SK-N-SH (cell line): Measurements from ENCODE around the gene ZNF689. TPM values are rescaled to one million over a fixed set of nuclear protein-coding genes. Genes with fewer than 3 reads are reported as not detected.

Source experiments
- CTCF ChIA-PET: fragments of 300-600, 350-600 bp; formaldehyde crosslinking; extraction: SDS; loops from one replicate; lab custom pipeline; 2021; lab: Yijun Ruan, JAX
- POLR2A ChIA-PET: fragments of 350-600 bp; sonication (Branson Sonifier 250); formaldehyde crosslinking; extraction: SDS; loops from one replicate; lab custom pipeline; 2020; ENCODE audit warnings: antibody characterized with exemption, inconsistent platforms; lab: Yijun Ruan, JAX
- DNase-seq: peaks from one replicate; pipeline ENCODE4 v3.0.0; 2012
- H2AFZ ChIP-seq: fragments of 200-600 bp; sonication (generic); 2 replicates; pipeline ENCODE4 v1.8.1; 2016; ENCODE audit warnings: antibody characterized with exemption, mild to moderate bottlenecking, low read depth
- H3F3A ChIP-seq: fragments of 200-600 bp; sonication (generic); replicated peaks from 2 replicates; pipeline ENCODE3; 2016; ENCODE audit warnings: antibody characterized with exemption, mild to moderate bottlenecking; ENCODE audit not compliant: insufficient read depth
- H3K27ac ChIP-seq, 2 experiments: fragments of 200-500 bp in 1 of 2; fragments of 200-600 bp in 1 of 2; sonication (Bioruptor generic) in 1 of 2; sonication (generic), shearing (Covaris generic) in 1 of 2; 2 replicates each; pipeline versions ENCODE4 v1.5.1 to v1.6.1; 2014 to 2016; ENCODE audit warnings: low read depth in 2 of 2, inconsistent platforms in 1 of 2, low read length in 1 of 2, mild to moderate bottlenecking in 1 of 2, mixed read lengths in 1 of 2
- H3K27me3 ChIP-seq: fragments of 200-600 bp; sonication (generic), shearing (Covaris generic); 2 replicates; pipeline ENCODE4 v1.6.1; 2016; ENCODE audit warnings: mixed run types; ENCODE audit not compliant: insufficient read depth
- H3K36me3 ChIP-seq, 2 experiments: fragments of 200-500 bp in 1 of 2; fragments of 200-600 bp in 1 of 2; sonication (Bioruptor generic) in 1 of 2; sonication (generic) in 1 of 2; replicated peaks in 1 of 2; 2 replicates each; pipeline versions ENCODE3 to v1.5.1; 2014 to 2016; ENCODE audit warnings: low read length in 1 of 2, mild to moderate bottlenecking in 1 of 2; ENCODE audit not compliant: insufficient read depth in 2 of 2, control insufficient read depth in 1 of 2
- H3K4me1 ChIP-seq, 2 experiments: fragments of 200-500 bp in 1 of 2; fragments of 200-600 bp in 1 of 2; sonication (Bioruptor generic) in 1 of 2; sonication (generic), shearing (Covaris generic) in 1 of 2; 2 replicates each; pipeline versions ENCODE4 v1.5.1 to v1.6.1; 2014 to 2016; ENCODE audit warnings: low read depth in 1 of 2, low read length in 1 of 2, mixed run types in 1 of 2; ENCODE audit not compliant: insufficient read depth in 2 of 2, control insufficient read depth in 1 of 2
- H3K4me2 ChIP-seq: fragments of 200-600 bp; sonication (generic), shearing (Covaris generic); 2 replicates; pipeline ENCODE4 v1.6.1; 2017; ENCODE audit warnings: mixed run types
- H3K4me3 ChIP-seq, 2 experiments: fragments of 200-500 bp in 1 of 2; fragments of 200-600 bp in 1 of 2; sonication (Bioruptor generic) in 1 of 2; sonication (generic), shearing (Covaris generic) in 1 of 2; 2 replicates each; pipeline versions ENCODE4 v1.5.1 to v1.8.1; 2014 to 2016; ENCODE audit warnings: low read depth in 2 of 2, inconsistent platforms in 1 of 2, low read length in 1 of 2, mild to moderate bottlenecking in 1 of 2, mixed read lengths in 1 of 2, moderate library complexity in 1 of 2
- H3K79me2 ChIP-seq: fragments of 200-600 bp; sonication (generic); 2 replicates; pipeline ENCODE4 v1.8.1; 2017; ENCODE audit warnings: mild to moderate bottlenecking; ENCODE audit not compliant: insufficient read depth
- H3K9ac ChIP-seq: fragments of 200-600 bp; sonication (generic); 2 replicates; pipeline ENCODE4 v1.6.1; 2017; ENCODE audit warnings: mixed run types
- H3K9me2 ChIP-seq: fragments of 200-600 bp; sonication (generic); 2 replicates; pipeline ENCODE4 v1.6.1; 2017; ENCODE audit warnings: mixed run types
- H3K9me3 ChIP-seq: fragments of 200-600 bp; sonication (generic); 2 replicates; pipeline ENCODE4 v1.6.1; 2017; ENCODE audit warnings: mixed run types, mild to moderate bottlenecking, moderate library complexity
- H4K20me1 ChIP-seq: fragments of 200-600 bp; sonication (generic); 2 replicates; pipeline ENCODE4 v1.6.1; 2017; ENCODE audit warnings: mild to moderate bottlenecking, mixed run types; ENCODE audit not compliant: insufficient read depth
- FOSL2 ChIP-seq: IDR thresholded peaks from 2 replicates; pipeline ENCODE4 v1.4.0; 2012; ENCODE audit warnings: low read depth, mild to moderate bottlenecking, moderate library complexity, borderline replicate concordance
- FOXJ3 ChIP-seq: sonication (generic); formaldehyde crosslinking; IDR thresholded peaks from 2 replicates; pipeline ENCODE4 v1.5.1; 2020; ENCODE audit warnings: mild to moderate bottlenecking, missing genetic modification reagents
- FOXM1 ChIP-seq: IDR thresholded peaks from 2 replicates; pipeline ENCODE4 v1.4.0; 2012; ENCODE audit warnings: low read depth, mild to moderate bottlenecking
- GABPA ChIP-seq: IDR thresholded peaks from 2 replicates; pipeline ENCODE4 v1.4.0; 2012; ENCODE audit warnings: low read depth, mild to moderate bottlenecking
- IRF3 ChIP-seq: fragments of 150-350 bp; IDR thresholded peaks from 2 replicates; pipeline ENCODE4 v1.6.1; 2016; ENCODE audit warnings: mild to moderate bottlenecking, low read depth, low read length
- JUND ChIP-seq: IDR thresholded peaks from 2 replicates; pipeline ENCODE4 v1.4.0; 2012
- MAX ChIP-seq: IDR thresholded peaks from 2 replicates; pipeline ENCODE4 v1.4.0; 2012; ENCODE audit warnings: low read depth
- NFIC ChIP-seq: IDR thresholded peaks from 2 replicates; pipeline ENCODE4 v1.4.0; 2012; ENCODE audit warnings: borderline replicate concordance
- NRF1 ChIP-seq: IDR thresholded peaks from 2 replicates; pipeline ENCODE4 v1.6.1; 2012; ENCODE audit warnings: low read depth, mild to moderate bottlenecking, low read length
- RAD21 ChIP-seq: IDR thresholded peaks from 2 replicates; pipeline ENCODE4 v1.6.1; 2012; ENCODE audit warnings: mild to moderate bottlenecking, low read length
- RCOR1 ChIP-seq: fragments of 150-350 bp; IDR thresholded peaks from 2 replicates; pipeline ENCODE4 v1.6.1; 2017; ENCODE audit warnings: antibody characterized with exemption, low read length
- REST ChIP-seq: IDR thresholded peaks from 2 replicates; pipeline ENCODE4 v1.6.1; 2012; ENCODE audit warnings: mild to moderate bottlenecking, low read depth, low read length, moderate library complexity
- SIN3A ChIP-seq: IDR thresholded peaks from 2 replicates; pipeline ENCODE4 v1.6.1; 2012; ENCODE audit warnings: low read depth, mild to moderate bottlenecking, low read length, moderate library complexity, borderline replicate concordance
- SMC3 ChIP-seq: IDR thresholded peaks from 2 replicates; pipeline ENCODE4 v1.6.1; 2012; ENCODE audit warnings: low read depth, low read length, improper control_type of control experiment
- TAF1 ChIP-seq: IDR thresholded peaks from 2 replicates; pipeline ENCODE4 v1.6.1; 2012; ENCODE audit warnings: low read depth, mild to moderate bottlenecking, low read length, moderate library complexity, borderline replicate concordance
- WGBS: methylation state at CpG from one replicate; pipeline ENCODE4 v1.1.6; 2017; ENCODE audit warnings: low lambda C conversion rate; 5-methylcytosine and 5-hydroxymethylcytosine counted together
- polyA plus RNA-seq, 3 experiments: library from polyadenylated mRNA; depleted of rRNA; stranded (reverse); fragments of >200 nt; gene quantifications; 2 replicates each; pipeline ENCODE4 v1.2.3, GENCODE V29; 2012
- TF ChIP-seq, protein P1 (sequence below): fragments of 150-350 bp; IDR thresholded peaks from 2 replicates; pipeline ENCODE4 v1.6.1; 2017; ENCODE audit warnings: antibody characterized with exemption, low read length, low read depth, borderline replicate concordance
- TF ChIP-seq, protein P2 (sequence below): fragments of 200-600 bp; sonication (generic); IDR thresholded peaks from 2 replicates; pipeline ENCODE4 v1.6.1; 2017; ENCODE audit warnings: antibody characterized with exemption, mild to moderate bottlenecking, moderate library complexity

ZNF689 gene
- polyA plus RNA-seq, 1 of the 3 experiments (the other 2 are of a cell fraction), result 2.9 TPM

GRCh38 chr16:30569281-30569680, 40.9 kb downstream of the ZNF689 start:
- Histone ChIP-seq H3K9ac (no peak overlapping the region), H3K4me2 (no peak overlapping the region), H3K36me3 (no peaks in the 10 kb centered on the region), H3K4me1 (peaks cover 5 to 12% of the 10 kb centered on the region in 2 experiments; a peak in 1 of 4 replicates), H3K79me2 (no peaks in the 10 kb centered on the region; the same call in 1 of the 2 replicates), H3K4me3 (no peak overlapping the region), H3K9me3 (no peaks in the 10 kb centered on the region), H2AFZ (no peak overlapping the region), H4K20me1 (no peaks in the 10 kb centered on the region), H3K27me3 (no peaks in the 10 kb centered on the region), H3K9me2 (no peaks in the 10 kb centered on the region), H3K27ac (no peak overlapping the region), H3F3A (peaks cover 9% of the 10 kb centered on the region)
- CTCF ChIA-PET, result no interaction called here
- no peak for TF ChIP-seq JUND
- TF ChIP-seq RAD21, result no peak
- TF ChIP-seq GABPA, result no peak
- TF ChIP-seq, protein P1, sequence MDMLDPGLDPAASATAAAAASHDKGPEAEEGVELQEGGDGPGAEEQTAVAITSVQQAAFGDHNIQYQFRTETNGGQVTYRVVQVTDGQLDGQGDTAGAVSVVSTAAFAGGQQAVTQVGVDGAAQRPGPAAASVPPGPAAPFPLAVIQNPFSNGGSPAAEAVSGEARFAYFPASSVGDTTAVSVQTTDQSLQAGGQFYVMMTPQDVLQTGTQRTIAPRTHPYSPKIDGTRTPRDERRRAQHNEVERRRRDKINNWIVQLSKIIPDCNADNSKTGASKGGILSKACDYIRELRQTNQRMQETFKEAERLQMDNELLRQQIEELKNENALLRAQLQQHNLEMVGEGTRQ, result no peak
- TF ChIP-seq RCOR1, result no peak
- TF ChIP-seq MAX, result no peak
- TF ChIP-seq TAF1, result no peak
- no peak for TF ChIP-seq FOSL2
- TF ChIP-seq SMC3, result no peak
- no peak for TF ChIP-seq FOXJ3 (CRISPR knock-in tag)
- no peak for TF ChIP-seq IRF3
- TF ChIP-seq SIN3A, result no peak
- TF ChIP-seq FOXM1, result no peak
- no peak for TF ChIP-seq REST
- no peak for TF ChIP-seq NFIC
- TF ChIP-seq, protein P2, sequence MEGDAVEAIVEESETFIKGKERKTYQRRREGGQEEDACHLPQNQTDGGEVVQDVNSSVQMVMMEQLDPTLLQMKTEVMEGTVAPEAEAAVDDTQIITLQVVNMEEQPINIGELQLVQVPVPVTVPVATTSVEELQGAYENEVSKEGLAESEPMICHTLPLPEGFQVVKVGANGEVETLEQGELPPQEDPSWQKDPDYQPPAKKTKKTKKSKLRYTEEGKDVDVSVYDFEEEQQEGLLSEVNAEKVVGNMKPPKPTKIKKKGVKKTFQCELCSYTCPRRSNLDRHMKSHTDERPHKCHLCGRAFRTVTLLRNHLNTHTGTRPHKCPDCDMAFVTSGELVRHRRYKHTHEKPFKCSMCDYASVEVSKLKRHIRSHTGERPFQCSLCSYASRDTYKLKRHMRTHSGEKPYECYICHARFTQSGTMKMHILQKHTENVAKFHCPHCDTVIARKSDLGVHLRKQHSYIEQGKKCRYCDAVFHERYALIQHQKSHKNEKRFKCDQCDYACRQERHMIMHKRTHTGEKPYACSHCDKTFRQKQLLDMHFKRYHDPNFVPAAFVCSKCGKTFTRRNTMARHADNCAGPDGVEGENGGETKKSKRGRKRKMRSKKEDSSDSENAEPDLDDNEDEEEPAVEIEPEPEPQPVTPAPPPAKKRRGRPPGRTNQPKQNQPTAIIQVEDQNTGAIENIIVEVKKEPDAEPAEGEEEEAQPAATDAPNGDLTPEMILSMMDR, result no peak
- TF ChIP-seq NRF1, result no peak
- POLR2A ChIA-PET, result interaction anchor here (1.1 kb wide), 1 partner anchor 11 kb away, joined by 4 read pairs; the partner anchor contains the start of gene ZNF764
- DNase-seq, result no peak
- WGBS, result 98% methylated on average over 3 of the region's 3 CpGs
